ENCODE measurements around the gene APLP1.

DNA sequence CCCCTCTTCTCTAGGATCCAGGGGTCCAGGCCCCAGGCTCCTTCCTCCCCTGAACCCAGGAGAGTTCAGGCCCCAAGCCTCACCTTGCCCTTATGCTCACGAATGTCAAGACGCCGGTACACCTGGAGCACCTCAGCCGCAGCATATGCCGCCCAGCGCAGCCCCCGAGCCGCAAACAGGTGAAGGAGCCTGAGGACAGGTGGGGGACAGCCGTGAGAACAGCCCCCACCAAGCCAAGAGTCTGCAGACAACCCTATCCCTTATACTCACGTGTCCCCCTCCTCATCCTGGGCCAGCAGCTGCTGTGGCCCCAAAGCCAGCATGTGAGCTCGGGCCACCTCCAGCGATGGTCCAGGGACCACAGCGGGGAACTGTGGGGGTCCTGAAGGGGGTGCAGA, 28.3 kb downstream of the APLP1 start:
- TF ChIP-seq POLR2A (IDR thresholded peaks at IDR 0.05) = no peak
- TF ChIP-seq, protein P1, sequence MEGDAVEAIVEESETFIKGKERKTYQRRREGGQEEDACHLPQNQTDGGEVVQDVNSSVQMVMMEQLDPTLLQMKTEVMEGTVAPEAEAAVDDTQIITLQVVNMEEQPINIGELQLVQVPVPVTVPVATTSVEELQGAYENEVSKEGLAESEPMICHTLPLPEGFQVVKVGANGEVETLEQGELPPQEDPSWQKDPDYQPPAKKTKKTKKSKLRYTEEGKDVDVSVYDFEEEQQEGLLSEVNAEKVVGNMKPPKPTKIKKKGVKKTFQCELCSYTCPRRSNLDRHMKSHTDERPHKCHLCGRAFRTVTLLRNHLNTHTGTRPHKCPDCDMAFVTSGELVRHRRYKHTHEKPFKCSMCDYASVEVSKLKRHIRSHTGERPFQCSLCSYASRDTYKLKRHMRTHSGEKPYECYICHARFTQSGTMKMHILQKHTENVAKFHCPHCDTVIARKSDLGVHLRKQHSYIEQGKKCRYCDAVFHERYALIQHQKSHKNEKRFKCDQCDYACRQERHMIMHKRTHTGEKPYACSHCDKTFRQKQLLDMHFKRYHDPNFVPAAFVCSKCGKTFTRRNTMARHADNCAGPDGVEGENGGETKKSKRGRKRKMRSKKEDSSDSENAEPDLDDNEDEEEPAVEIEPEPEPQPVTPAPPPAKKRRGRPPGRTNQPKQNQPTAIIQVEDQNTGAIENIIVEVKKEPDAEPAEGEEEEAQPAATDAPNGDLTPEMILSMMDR (IDR thresholded peaks at IDR 0.05) = no peak

Measured in thyroid gland (tissue), 4 donors.